ENCODE measurements around the gene CPN2. TPM values are rescaled to one million over a fixed set of nuclear protein-coding genes. Genes with fewer than 3 reads are reported as not detected.

CPN2 gene
- polyA plus RNA-seq, 1 experiment: not detected

GRCh38 chr3:194318511-194319161 lies 32.5 kb downstream of the CPN2 start:
- peaks cover 20% of the 10 kb centered on the region for H3K27me3 ChIP-seq (ENCODE audit: control insufficient read depth, insufficient read depth, low read length)
- DNase-seq (ENCODE audit: low read depth): no peak
- CTCF ChIA-PET: interaction anchor here (0.6 to 5.9 kb wide), 2 partner anchors 178 to 536 kb away, joined by 3 to 241 read pairs; no protein-coding TSS in a partner anchor
- POLR2A ChIA-PET: no interaction called here
- H3K4me3 ChIP-seq (ENCODE audit: low read depth, low read length): no peak overlapping the region
- TF ChIP-seq, protein P1, sequence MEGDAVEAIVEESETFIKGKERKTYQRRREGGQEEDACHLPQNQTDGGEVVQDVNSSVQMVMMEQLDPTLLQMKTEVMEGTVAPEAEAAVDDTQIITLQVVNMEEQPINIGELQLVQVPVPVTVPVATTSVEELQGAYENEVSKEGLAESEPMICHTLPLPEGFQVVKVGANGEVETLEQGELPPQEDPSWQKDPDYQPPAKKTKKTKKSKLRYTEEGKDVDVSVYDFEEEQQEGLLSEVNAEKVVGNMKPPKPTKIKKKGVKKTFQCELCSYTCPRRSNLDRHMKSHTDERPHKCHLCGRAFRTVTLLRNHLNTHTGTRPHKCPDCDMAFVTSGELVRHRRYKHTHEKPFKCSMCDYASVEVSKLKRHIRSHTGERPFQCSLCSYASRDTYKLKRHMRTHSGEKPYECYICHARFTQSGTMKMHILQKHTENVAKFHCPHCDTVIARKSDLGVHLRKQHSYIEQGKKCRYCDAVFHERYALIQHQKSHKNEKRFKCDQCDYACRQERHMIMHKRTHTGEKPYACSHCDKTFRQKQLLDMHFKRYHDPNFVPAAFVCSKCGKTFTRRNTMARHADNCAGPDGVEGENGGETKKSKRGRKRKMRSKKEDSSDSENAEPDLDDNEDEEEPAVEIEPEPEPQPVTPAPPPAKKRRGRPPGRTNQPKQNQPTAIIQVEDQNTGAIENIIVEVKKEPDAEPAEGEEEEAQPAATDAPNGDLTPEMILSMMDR (IDR thresholded peaks at IDR 0.05; ENCODE audit: insufficient read depth, low read depth, low read length): no peak
- H3K36me3 ChIP-seq (ENCODE audit: control insufficient read depth, insufficient read depth, low read length): no peaks in the 10 kb centered on the region

GRCh38 chr3:194316918-194317317 lies 34.2 kb downstream of the CPN2 start:
- CTCF ChIA-PET: interaction anchor here (1.8 to 5.9 kb wide), 5 partner anchors 33 to 652 kb away, joined by 7 to 241 read pairs (median 18); no protein-coding TSS in a partner anchor

GRCh38 chr3:194315965-194316361 lies 35.2 kb downstream of the CPN2 start:
- ChIA-PET POLR2A (no interaction called here), CTCF (interaction anchor here (0.5 to 5.9 kb wide), 59 partner anchors 9 to 855 kb away, joined by 3 to 241 read pairs (median 4); partner anchors contain the start of gene HES1)
- Histone ChIP-seq H3K4me3 (ENCODE audit: low read depth, low read length) (0 out of 2 replicates have a peak overlapping the region, but pooled peaks have one; percentile 0), H3K27me3 (ENCODE audit: control insufficient read depth, insufficient read depth, low read length) (peaks cover 39% of the 10 kb centered on the region), H3K36me3 (ENCODE audit: control insufficient read depth, insufficient read depth, low read length) (no peaks in the 10 kb centered on the region)
- DNase-seq (ENCODE audit: low read depth): no peak
- TF ChIP-seq, protein P1 (IDR thresholded peaks at IDR 0.05; ENCODE audit: insufficient read depth, low read depth, low read length): no peak

More at GRCh38 chr3:194316918-194317317, 34.2 kb downstream of the CPN2 start:
- TF ChIP-seq, protein P1 (IDR thresholded peaks at IDR 0.05; ENCODE audit: insufficient read depth, low read depth, low read length): no peak
- no peaks in the 10 kb centered on the region for H3K36me3 ChIP-seq (ENCODE audit: control insufficient read depth, insufficient read depth, low read length)
- no peak overlapping the region for H3K4me3 ChIP-seq (ENCODE audit: low read depth, low read length)
- no peak for DNase-seq (ENCODE audit: low read depth)
- H3K27me3 ChIP-seq (ENCODE audit: control insufficient read depth, insufficient read depth, low read length): peaks cover 31% of the 10 kb centered on the region
- POLR2A ChIA-PET: no interaction called here

DNA sequence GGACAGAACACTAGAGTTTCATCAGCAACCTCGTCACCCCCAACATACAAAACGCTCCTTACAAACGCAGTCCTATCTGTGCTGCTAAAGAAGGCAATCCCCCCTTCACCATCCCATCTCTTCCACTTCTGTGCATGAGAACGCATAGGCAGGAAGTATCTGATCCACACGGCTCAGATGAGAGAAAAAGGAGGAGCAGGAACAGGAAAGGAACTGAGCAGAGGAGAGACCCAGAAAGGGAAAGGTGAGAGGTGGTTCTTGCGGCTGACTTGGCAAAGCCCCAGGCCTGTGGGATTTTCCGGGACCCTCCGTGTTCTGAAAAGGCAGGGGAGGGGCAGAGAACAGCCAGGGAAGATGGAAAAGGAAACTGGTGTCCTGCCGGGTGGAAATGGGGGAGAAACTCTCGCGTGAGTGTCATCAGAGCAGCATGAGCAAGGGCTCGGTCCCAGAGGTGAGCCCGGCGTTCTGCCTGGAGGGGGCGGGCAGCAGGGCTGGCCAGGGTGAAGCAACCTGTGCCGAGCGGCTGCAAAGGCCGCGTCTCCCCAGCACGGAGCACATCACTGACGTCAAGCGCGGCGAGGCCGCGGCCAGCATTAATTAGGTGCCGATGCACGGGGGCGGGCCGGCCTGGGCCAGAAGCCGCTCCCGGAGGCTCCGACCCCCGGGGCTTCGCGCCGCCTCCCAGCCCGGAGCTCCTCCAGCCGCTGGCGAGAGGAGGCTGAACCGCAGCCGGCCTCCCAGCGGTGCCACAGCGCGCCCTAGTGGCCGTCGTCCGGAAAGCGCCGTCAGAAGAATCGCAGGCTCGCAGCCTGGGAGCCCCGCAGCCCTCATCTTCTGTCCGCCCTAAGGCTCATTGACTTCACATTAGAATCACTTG lies 35.8 kb downstream of the CPN2 start:
- Histone ChIP-seq H3K27me3 (ENCODE audit: control insufficient read depth, insufficient read depth, low read length) (peaks cover 42% of the 10 kb centered on the region), H3K36me3 (ENCODE audit: control insufficient read depth, insufficient read depth, low read length) (no peaks in the 10 kb centered on the region), H3K4me3 (ENCODE audit: low read depth, low read length) (peak overlapping the region; percentile 44)
- no peak for DNase-seq (ENCODE audit: low read depth)
- TF ChIP-seq, protein P1 (IDR thresholded peaks at IDR 0.05; ENCODE audit: insufficient read depth, low read depth, low read length): peak; percentile 85
- ChIA-PET POLR2A (no interaction called here), CTCF (interaction anchor here (0.6 to 6.8 kb wide), 64 partner anchors 8 to 855 kb away, joined by 3 to 241 read pairs (median 4); partner anchors contain the start of gene HES1)

Data from BJ (cell line).